T-helper 2 cell (primary cell): ENCODE results near the gene AOC1.

Source experiments
- DNase-seq, 5 experiments: peaks; one replicate each; pipeline versions ENCODE4 v3.0.0 to v3.0.0-alpha.2; 2012 to 2022

Gene AOC1

DNA sequence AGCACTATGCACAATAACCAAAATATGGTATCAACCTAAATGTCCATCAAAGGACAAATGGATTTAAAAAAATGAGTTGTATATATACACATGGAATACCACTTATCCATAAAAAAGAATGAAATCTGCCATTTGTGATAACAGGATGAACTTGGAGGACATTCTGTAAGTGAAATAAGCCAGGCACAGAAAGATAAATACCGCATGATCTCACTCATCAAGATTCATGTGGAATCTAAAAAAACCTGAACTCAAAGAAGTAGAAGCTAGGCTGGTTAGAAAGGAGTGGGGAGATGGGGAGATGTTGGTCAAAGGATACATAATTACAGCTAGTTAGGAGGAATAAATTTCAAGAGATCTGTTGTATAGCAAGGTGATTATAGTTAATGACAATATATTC lies 17.3 kb upstream of the AOC1 start:
- no peak for DNase-seq

DNA sequence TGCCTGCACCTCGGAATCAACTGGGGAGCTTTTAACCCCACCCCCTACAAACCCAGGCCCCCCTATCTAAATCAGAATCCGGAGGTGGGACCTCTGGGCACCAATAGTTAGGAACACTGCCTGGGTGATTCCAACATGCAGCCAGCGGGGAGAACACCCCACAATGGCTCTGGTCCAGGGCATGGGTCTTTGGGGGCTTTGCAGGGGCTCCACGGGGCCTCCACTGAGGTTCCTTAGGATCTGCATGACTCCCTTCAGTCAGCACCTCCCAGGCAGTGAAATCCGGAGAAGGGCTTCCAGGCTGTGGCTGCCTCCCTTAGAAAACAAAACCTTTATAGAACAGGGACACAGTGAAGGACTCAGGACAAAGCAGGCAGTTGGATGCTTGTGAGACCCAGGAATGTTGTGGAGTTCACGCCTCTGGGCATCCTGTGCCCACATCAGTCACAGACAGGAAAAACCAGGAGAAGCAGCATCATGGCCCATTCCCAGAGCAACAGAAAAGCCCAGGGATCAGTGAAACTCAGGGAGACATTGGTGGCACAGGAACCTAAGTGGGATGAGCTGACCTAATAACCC lies 16.5 kb upstream of the AOC1 start:
- DNase-seq, result no peak

- DNase-seq, result no peak
Observed at GRCh38 chr7:150838965-150839650, 13.2 kb upstream of the AOC1 start.

GRCh38 chr7:150842018-150842417 lies 10.3 kb upstream of the AOC1 start:
- DNase-seq, result no peak

DNA sequence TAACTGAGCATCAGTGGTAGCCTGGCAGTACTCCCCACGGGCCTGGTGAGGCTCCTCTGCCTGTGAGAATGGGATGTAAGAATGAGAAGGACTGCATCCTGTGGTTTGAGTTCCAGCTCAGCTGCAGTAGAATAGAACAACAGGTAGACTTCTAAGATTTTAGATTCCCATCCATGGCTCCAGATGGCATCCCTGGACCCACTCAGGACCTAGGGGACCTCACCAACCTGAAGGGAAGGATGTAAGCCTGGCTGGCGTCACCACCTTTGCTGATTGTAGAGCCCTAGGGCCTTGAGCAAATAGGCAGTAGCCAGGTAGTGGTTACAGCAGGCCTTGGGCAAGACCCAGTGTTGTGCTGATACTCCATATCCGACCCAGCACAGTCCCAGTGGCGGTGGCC lies 9.6 kb upstream of the AOC1 start:
- no peak for DNase-seq

- DNase-seq, result no peak
Observed at GRCh38 chr7:150845421-150845861, 6.9 kb upstream of the AOC1 start.

DNA sequence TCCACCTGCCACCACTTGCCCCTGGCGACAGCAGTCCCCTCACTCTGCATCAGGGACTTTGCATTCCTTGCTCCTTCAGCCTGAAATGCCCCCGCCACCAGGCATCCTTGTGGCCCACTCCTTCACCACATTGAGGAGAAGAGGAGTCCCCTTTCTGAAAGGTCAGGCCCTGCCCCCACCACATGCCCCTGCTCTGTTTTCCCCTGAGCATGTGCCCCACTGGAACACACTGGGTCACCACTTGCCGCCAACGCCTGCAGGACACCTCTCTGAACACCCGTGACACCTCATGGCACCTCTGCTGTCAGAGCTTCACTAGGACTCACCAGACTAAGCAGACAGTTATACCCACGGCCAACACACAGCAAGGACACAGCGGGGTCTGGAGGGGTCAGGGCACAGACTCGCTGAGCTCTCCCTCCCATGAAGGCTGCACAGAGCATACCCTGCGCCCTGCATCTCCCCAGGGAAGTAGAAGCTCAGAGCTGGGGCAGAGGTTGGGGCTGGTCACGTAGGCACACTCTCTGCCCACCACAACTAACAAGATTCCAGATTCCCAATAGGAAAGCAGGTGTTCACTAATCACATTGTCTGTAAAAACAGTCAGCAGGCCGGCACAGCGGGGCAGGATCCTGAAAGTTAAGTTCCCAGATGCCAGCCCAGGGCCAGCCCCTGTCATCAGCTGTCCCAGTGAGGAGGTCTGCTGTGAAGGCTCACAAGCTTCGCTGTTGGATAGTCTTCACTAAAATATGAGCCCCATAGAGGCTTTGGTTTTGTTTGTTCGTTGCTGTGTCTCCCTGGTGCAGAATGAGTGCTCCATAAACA lies 5.8 kb upstream of the AOC1 start:
- DNase-seq, result no peak

DNA sequence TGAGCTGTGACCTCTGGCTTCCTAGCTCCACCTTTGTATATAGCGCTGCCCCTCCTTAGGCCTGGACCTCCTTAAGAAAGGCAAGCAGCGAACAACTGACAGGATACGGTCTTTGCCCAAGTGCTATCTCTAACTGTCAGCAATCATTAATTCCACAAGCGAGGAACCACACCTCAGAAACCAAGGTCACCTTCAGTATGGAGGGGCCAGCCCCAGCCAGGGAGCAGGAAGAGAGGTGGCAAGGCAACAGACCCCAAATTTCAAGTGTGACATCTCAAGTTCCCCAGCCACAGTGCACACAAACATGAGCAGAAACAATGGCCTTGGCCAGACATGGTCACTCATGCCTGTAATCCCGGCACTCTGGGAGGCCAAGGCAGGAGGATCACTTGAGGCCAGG lies 4.8 kb upstream of the AOC1 start:
- DNase-seq, result no peak

DNA sequence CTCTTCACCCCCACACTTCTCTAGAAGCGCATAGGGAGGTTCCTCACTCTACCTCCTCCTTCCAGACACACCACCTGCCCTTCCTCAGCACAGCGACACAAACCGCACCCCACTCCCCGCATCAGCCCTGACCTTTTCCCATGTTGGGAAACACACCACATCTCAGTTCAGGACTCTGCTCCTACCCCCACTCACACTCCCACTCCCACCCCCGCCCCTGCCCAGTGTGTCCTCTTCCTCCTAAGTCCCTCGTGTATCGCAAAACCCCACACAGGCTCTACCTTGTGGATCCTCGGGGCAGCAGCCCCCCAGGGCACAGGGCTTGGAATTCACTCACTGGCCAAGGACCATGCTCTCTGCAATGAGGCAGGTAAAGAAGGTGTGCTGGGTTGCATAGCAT lies 4.2 kb upstream of the AOC1 start:
- DNase-seq, result no peak

DNA sequence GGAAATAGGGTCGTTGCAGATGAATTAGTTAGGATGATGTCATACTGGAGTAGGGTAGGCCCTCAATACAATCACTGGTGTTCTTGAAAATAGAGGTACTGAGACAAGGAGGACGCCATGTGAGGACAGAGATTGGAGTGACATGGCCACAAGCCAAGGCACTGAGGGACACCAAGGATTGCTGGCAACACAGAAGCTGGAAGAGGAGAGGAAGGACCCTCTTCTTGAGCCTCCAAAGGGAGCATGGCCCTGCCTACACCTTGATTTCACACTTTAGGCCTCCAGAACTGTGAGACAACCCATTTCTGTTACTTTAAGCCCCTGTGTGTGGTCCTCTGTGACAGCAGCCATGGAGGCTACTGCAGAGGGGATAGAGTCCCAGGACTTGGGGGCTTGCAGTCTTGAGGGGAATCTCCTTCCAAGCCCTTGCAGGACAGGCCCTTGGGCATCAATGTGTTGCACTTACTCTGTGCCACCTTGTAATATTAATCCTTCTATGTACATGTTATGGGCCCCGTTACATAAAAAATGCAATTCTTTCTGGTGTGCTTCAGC lies 3.7 kb upstream of the AOC1 start:
- no peak for DNase-seq

- no peak for DNase-seq
Observed at GRCh38 chr7:150849204-150849775, 3.0 kb upstream of the AOC1 start.

- DNase-seq, result no peak
Observed at GRCh38 chr7:150850273-150850672, 2.0 kb upstream of the AOC1 start.

GRCh38 chr7:150851492-150852370 lies 586 bp upstream of the AOC1 start:
- no peak for DNase-seq

DNA sequence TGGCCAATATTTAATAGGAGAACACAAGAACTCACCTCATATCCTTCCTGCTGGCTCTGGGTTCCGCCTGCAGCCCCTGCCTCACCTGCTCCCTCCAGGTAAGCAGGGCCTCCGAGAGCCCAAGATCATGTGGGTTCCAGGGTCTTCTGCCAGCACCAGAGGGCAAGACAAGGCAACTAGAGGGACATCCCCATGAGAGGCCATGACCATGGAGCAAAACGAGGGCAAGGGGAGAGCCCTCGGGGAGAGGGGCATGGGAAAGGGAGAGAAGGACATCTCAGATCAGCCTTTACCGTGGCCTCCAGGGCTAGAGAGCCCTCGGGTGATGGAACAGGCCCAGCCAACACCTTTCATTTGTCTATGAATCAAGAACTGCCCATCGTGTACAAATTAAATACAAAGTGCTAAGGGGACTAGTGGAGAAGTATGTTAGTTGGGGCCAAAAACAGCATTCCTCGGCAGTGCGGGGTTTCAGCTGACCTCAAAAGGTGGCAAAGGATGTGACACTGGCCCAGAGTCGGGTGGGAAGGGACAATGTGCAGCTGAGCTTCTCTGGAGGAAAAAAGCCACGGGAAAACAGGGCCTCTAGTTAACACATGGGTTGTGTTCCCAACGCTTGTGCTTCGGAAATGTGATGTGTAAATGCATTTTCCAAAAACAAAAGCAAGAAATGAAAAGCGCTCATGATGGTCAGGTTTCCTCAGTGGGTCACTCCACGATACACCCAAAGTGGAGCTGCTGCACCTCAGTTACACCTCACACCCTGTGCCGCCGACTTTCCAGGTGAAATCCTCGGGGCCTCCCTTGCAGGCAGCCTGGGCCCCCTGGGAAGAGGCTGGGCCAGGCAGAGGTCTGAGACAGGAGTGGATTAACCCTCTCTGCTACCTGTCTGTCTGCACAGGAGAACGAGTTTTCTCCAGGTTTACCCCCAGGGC lies 2.0 kb downstream of the AOC1 start:
- no peak for DNase-seq

- DNase-seq, result no peak
Observed at GRCh38 chr7:150855046-150855445, 2.7 kb downstream of the AOC1 start.

DNA sequence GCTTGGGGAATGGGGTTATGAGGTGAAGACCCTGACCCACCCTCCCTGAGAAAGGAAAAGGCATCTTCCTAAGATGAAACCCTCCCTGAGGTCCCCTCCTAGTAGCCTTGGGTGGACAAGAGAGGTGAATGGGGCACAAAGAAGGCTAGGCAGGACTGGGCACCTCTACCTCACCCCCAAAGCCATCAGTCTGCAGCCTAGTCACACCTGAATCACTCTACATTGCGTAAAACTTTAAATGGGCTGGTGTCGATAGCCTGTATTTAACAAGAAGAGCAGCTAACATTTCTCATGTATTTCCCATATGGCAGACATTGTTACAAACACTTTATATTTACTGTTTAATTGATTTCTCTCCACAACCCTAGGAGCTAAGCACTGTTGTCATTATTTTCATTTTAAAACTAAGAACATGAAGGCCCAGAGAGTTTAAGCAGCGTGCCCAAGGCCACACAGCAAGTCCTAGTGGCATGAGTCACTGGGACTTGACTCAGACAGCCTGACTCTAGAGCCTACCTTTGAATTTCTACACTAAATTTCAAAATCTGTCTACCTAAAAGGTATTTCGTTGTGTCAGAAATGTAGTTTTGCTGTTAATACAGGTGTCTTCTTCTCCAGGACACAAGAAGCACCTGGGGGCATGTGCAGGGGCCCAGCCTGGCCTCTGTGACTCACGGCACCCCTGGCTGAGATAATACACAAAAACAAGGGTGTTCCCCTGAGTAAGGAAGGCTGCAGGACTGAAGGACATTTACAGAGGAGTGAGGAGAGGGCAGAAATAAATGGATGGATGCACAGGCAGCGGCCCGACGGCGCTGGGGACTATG lies 3.4 kb downstream of the AOC1 start:
- no peak for DNase-seq

DNA sequence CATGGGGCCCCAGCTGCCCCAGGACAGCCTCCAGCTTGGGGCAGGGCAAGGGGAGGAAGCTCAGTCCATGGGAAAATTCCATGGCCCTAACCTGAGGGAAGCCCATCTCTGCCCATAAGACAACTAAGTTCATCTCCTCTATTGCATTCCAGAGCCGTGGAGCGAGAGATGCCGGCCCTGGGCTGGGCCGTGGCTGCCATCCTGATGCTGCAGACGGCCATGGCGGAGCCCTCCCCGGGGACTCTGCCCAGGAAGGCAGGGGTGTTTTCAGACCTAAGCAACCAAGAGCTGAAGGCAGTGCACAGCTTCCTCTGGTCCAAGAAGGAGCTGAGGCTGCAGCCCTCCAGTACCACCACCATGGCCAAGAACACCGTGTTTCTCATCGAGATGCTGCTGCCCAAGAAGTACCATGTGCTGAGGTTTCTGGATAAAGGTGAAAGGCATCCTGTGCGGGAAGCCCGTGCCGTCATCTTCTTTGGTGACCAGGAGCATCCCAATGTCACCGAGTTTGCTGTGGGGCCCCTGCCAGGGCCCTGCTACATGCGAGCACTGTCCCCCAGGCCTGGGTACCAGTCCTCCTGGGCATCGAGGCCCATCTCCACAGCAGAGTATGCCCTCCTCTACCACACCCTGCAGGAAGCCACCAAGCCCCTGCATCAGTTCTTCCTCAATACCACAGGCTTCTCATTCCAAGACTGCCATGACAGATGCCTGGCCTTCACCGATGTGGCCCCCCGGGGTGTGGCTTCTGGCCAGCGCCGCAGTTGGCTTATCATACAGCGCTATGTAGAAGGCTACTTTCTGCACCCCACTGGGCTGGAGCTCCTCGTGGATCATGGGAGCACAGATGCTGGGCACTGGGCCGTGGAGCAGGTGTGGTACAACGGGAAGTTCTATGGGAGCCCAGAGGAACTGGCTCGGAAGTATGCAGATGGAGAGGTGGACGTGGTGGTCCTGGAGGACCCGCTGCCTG lies 4.3 kb downstream of the AOC1 start:
- DNase-seq, result no peak

- no peak for DNase-seq
Observed at GRCh38 chr7:150857276-150858055, 5.1 kb downstream of the AOC1 start.
